MM.1S (cell line): ENCODE measurements around the gene ZC3H12C.

ENCODE experiments used
- CTCF ChIP-seq: fragments of 300-600 bp; sonication (generic); IDR thresholded peaks from 2 replicates; pipeline ENCODE4 v1.5.1; 2016; ENCODE audit warnings: antibody characterized with exemption, low read length, mixed read lengths
- EZH2phosphoT487 ChIP-seq: fragments of 300-600 bp; sonication (generic); IDR thresholded peaks from 2 replicates; pipeline ENCODE4 v1.6.1; 2018; ENCODE audit warnings: antibody characterized with exemption, low read length

DNA sequence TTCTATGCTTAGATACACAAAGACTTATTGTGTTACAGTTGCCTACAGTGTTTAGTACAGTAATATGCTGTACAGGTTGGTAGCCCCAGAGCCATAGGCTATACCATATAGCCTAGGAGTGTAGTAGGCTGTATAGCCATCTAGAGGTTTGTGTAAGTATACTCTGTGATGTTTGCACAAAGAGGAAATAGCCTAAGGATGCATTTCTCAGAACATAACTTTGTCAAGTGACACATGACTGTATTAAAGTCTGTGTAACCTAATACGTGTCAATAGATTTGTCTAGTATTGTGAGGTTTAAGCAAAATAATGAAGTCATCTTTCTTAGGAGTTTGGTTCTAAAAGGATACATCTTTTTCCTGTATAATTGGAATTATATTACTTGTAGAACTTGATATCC, 5.5 kb downstream of the ZC3H12C start:
- peak; percentile 34; the same call in 1 of the 2 replicates for TF ChIP-seq CTCF
- TF ChIP-seq EZH2phosphoT487: no peak
